Vagina (tissue), 2 donors: Measurements from ENCODE around the gene NR1H3.

ENCODE experiments used
- POLR2A ChIP-seq, 2 donors: fragments of 450-650 bp; IDR thresholded peaks; one replicate each; pipeline ENCODE4 v1.6.1; 2017; ENCODE audit warnings: antibody characterized with exemption in 2 of 2, mild to moderate bottlenecking in 2 of 2, moderate library complexity in 2 of 2
- POLR2AphosphoS5 ChIP-seq, 2 donors: sonication (generic); formaldehyde crosslinking; IDR thresholded peaks; one replicate each; pipeline ENCODE4 v1.9.0; 2017; ENCODE audit warnings: antibody characterized with exemption in 2 of 2, mild to moderate bottlenecking in 2 of 2, low read depth in 1 of 2; ENCODE audit not compliant: insufficient read depth in 1 of 2
- TF ChIP-seq, protein P1 (sequence below), 3 experiments: fragments of 450-650 bp in 2 of 3; fragments of 200-600 bp in 1 of 3; sonication (generic) in 1 of 3; IDR thresholded peaks; one replicate each; pipeline ENCODE4 v1.5.1; 2017 to 2019; ENCODE audit warnings: antibody characterized with exemption in 3 of 3, mild to moderate bottlenecking in 2 of 3, moderate library complexity in 2 of 3

DNA sequence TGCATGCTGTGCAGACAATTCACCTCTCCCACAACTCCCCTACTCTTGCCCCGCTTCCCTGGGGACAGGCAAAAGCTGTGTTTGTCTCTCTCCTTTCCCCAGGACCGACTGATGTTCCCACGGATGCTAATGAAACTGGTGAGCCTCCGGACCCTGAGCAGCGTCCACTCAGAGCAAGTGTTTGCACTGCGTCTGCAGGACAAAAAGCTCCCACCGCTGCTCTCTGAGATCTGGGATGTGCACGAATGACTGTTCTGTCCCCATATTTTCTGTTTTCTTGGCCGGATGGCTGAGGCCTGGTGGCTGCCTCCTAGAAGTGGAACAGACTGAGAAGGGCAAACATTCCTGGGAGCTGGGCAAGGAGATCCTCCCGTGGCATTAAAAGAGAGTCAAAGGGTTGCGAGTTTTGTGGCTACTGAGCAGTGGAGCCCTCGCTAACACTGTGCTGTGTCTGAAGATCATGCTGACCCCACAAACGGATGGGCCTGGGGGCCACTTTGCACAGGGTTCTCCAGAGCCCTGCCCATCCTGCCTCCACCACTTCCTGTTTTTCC lies 10.7 kb downstream of the NR1H3 start:
- TF ChIP-seq, protein P1, sequence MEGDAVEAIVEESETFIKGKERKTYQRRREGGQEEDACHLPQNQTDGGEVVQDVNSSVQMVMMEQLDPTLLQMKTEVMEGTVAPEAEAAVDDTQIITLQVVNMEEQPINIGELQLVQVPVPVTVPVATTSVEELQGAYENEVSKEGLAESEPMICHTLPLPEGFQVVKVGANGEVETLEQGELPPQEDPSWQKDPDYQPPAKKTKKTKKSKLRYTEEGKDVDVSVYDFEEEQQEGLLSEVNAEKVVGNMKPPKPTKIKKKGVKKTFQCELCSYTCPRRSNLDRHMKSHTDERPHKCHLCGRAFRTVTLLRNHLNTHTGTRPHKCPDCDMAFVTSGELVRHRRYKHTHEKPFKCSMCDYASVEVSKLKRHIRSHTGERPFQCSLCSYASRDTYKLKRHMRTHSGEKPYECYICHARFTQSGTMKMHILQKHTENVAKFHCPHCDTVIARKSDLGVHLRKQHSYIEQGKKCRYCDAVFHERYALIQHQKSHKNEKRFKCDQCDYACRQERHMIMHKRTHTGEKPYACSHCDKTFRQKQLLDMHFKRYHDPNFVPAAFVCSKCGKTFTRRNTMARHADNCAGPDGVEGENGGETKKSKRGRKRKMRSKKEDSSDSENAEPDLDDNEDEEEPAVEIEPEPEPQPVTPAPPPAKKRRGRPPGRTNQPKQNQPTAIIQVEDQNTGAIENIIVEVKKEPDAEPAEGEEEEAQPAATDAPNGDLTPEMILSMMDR (IDR thresholded peaks at IDR 0.05) = no peak
- no peak for TF ChIP-seq POLR2A (IDR thresholded peaks at IDR 0.05)
- no peak for TF ChIP-seq POLR2AphosphoS5 (IDR thresholded peaks at IDR 0.05; ENCODE audit: insufficient read depth in 1 of 2, low read depth in 1 of 2)
